GM12875 (cell line): ENCODE data around the gene RFC1.

Experiments used
- H3K4me3 ChIP-seq: one replicate; pipeline ENCODE4 v1.5.1; 2011; ENCODE audit warnings: low read depth, low read length, control low read depth
- TF ChIP-seq, protein P1 (sequence below): IDR thresholded peaks from 2 replicates; pipeline ENCODE4 v1.5.1; 2011; ENCODE audit warnings: low read depth, mild to moderate bottlenecking, control low read depth, inconsistent platforms, low read length, moderate library complexity, borderline replicate concordance; ENCODE audit not compliant: insufficient read depth

Gene RFC1

DNA sequence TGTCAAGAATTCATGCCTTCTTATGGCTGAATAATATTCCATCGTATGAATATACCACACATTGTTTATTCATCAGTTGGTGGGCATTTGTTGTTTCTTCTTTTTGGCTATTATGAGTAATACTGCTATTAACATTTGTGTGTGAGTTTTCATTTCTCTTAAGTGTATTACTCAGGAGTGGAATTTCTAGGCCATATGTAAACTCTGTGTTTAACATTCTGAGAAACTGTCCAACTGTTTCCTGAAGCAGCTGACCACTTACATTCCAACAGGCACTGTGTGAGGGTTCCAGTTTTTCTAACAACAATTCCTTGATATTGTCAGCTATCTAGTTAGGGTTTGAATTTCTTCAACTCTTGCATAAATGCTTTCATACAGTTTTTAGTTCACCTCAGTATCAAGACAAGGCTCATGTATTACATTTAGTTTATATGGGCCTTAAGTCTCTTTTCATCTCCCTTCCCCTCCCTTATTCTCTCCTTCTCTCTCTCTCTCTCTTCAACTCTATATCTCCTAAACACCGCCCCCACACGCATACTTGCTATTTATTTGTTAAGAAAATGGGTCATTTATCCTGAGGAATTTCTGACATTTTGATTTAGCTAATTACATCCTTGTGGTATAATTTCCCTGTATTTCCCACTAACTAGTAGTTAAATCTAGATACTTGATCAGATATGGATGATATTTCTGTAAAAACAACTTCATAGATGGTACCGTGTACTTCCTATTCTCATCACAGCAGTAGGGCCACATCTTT, 106.4 kb downstream of the RFC1 start:
- TF ChIP-seq, protein P1, sequence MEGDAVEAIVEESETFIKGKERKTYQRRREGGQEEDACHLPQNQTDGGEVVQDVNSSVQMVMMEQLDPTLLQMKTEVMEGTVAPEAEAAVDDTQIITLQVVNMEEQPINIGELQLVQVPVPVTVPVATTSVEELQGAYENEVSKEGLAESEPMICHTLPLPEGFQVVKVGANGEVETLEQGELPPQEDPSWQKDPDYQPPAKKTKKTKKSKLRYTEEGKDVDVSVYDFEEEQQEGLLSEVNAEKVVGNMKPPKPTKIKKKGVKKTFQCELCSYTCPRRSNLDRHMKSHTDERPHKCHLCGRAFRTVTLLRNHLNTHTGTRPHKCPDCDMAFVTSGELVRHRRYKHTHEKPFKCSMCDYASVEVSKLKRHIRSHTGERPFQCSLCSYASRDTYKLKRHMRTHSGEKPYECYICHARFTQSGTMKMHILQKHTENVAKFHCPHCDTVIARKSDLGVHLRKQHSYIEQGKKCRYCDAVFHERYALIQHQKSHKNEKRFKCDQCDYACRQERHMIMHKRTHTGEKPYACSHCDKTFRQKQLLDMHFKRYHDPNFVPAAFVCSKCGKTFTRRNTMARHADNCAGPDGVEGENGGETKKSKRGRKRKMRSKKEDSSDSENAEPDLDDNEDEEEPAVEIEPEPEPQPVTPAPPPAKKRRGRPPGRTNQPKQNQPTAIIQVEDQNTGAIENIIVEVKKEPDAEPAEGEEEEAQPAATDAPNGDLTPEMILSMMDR = no peak
- no peak overlapping the region for H3K4me3 ChIP-seq

DNA sequence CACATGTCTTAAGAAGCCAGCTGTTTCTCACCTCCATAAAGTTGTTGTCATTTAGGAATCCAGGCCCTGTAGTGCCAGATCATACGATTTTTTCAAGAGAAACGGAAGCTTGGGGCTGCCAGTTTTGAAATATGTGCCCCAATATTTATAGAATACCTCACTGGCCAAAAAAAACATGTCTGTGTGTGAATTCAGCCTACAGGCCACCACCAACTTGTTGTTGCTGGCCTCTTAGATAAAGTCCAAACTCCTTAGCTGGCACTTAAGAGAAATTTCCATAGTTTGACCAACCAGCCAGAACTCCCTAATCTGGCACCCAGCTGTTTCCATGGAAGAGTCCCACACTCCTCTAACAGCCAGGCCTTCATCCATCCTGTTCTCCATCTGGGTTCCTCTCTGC, 109.7 kb downstream of the RFC1 start:
- H3K4me3 ChIP-seq = no peak overlapping the region

DNA sequence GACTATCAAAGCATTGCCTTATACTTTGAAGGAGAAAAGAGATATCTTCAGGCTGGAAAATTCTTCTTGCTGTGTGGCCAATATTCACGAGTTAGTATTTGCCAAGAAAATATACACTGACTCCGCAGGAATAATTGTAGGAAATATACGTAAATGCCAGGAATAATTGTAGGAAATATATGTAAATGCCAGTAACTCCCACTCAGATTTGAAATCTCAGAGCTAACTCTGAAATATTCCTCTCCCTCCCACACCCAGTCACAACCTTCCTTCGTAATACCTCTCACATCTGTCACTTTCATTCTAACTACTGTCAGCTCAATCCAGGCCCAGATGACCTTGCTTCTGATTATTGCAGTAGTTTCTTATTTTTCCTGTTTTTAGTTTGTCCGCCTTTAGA, 110.3 kb downstream of the RFC1 start:
- no peak overlapping the region for H3K4me3 ChIP-seq

More for the DNA sequence above, 109.7 kb downstream of the RFC1 start:
- TF ChIP-seq, protein P1 = no peak

DNA sequence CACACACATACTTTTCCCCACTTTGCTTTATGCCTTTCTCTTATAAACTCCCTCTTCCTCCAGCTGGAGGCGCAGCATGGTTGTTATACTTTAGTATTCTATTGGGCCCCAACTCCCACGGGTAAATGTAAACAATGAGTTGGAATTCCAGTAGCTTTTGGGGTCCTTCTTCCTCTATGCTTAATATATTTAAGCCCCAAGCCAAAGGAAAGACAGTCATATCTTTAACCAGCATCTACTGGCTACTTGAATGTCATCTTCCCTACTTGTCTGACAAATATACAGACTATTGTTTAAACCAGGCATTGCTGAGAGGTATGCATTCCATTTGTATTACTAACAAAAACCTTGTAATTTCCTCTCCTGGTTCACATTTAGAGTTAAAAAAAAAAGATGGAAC, 110.9 kb downstream of the RFC1 start:
- TF ChIP-seq, protein P1 = no peak
- no peak overlapping the region for H3K4me3 ChIP-seq

More for the DNA sequence above, 110.3 kb downstream of the RFC1 start:
- TF ChIP-seq, protein P1 = no peak

DNA sequence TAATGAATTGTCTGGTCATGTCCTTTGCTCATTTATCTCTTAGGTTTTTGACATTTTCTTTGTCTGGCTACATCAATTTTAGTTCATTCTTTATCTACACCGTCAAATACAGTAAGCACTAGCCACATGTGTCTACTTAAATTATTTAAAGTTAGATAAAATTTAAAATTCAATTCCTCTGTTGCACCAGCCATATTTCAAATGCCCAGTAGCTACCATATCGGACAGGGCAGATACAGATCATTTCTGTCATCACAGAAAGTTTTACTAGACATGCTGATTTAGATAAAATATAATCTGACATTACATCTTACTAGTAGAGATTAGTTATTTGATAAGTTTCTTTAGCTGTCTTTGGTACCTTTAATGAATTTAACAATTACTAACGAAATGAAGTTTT, 122.7 kb downstream of the RFC1 start:
- TF ChIP-seq, protein P1 = no peak
- H3K4me3 ChIP-seq = no peak overlapping the region
